Muscle layer of duodenum (tissue), 2 donors: ENCODE measurements around the gene VAMP7.
"Not testable (repeated sequence)": the region's sequence is repeated elsewhere in the genome, so short reads cannot be mapped to it uniquely, and the experiment has no call there.

Source experiments
- H3K27ac ChIP-seq: one replicate; pipeline ENCODE4 v1.7.0; 2013; ENCODE audit warnings: mild to moderate bottlenecking, low read length
- H3K27me3 ChIP-seq: one replicate; pipeline ENCODE4 v1.7.0; 2013; ENCODE audit warnings: low read depth, mild to moderate bottlenecking, control low read depth, low read length
- H3K36me3 ChIP-seq, 2 donors: one replicate each; pipeline ENCODE4 v1.7.0; 2013; ENCODE audit warnings: low read length in 2 of 2, control low read depth in 1 of 2, mild to moderate bottlenecking in 1 of 2; ENCODE audit not compliant: insufficient read depth in 2 of 2, control insufficient read depth in 1 of 2
- H3K4me1 ChIP-seq, 2 donors: one replicate each; pipeline ENCODE4 v1.7.0; 2013; ENCODE audit warnings: low read length in 2 of 2, mild to moderate bottlenecking in 2 of 2, control low read depth in 1 of 2, moderate library complexity in 1 of 2; ENCODE audit not compliant: insufficient read depth in 2 of 2, control insufficient read depth in 1 of 2
- H3K4me3 ChIP-seq, 2 donors: one replicate each; pipeline ENCODE4 v1.7.0; 2013; ENCODE audit warnings: low read length in 2 of 2, low read depth in 1 of 2, mild to moderate bottlenecking in 1 of 2
- H3K9me3 ChIP-seq, 2 donors: one replicate each; pipeline ENCODE4 v1.7.0; 2013; ENCODE audit warnings: low read length in 2 of 2, control low read depth in 1 of 2, mild to moderate bottlenecking in 1 of 2; ENCODE audit not compliant: control insufficient read depth in 1 of 2
- donor health status: healthy.

Gene VAMP7

DNA sequence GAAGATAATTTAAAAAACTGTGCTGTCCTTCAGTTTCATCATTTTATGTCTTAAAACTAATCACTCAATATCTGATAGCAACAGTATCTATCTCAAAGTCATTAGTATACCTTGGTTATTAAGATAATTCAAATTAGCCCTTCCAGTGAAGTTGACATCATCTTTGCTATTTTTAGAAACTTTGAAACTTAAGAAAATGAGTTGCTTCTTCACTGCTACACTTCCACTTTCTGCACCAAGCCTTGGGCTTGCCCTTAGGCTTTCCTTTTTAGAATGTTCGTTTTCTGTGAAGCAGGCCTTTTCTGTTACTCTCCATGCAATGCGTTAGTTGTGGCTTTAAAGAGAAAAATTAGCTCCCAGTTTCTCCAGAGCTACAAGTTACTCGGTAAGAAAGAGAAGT lies 4.4 kb upstream of the VAMP7 start:
- H3K27ac ChIP-seq: no peak overlapping the region
- no peaks in the 10 kb centered on the region for H3K4me1 ChIP-seq
- peaks cover 0 to 4% of the 10 kb centered on the region in 2 donors for H3K9me3 ChIP-seq
- no peaks in the 10 kb centered on the region for H3K27me3 ChIP-seq
- no peak overlapping the region for H3K4me3 ChIP-seq
- no peaks in the 10 kb centered on the region for H3K36me3 ChIP-seq

DNA sequence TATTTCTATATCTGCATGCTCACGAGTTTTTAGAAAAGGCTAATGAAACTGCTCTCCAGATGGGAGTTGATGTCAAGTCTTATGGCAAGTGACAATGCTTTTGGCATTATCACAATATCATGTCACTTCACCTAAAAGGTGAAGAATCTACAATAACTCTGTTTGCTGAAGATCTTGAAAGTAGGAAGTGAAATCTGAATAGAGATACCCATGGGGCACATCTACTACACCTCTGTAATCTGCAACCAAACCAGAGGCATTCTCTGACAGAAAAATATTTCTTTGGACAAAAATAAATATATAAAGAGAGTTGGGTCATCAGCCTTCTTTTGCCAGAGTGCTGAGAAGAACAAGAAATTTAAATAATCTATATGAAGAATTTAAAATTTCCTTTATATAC lies 3.9 kb upstream of the VAMP7 start:
- peaks cover 0 to 4% of the 10 kb centered on the region in 2 donors for H3K9me3 ChIP-seq
- no peak overlapping the region for H3K4me3 ChIP-seq
- H3K27ac ChIP-seq: no peak overlapping the region
- no peaks in the 10 kb centered on the region for H3K36me3 ChIP-seq
- H3K27me3 ChIP-seq: no peaks in the 10 kb centered on the region
- peaks cover 0 to 4% of the 10 kb centered on the region in 2 donors for H3K4me1 ChIP-seq

DNA sequence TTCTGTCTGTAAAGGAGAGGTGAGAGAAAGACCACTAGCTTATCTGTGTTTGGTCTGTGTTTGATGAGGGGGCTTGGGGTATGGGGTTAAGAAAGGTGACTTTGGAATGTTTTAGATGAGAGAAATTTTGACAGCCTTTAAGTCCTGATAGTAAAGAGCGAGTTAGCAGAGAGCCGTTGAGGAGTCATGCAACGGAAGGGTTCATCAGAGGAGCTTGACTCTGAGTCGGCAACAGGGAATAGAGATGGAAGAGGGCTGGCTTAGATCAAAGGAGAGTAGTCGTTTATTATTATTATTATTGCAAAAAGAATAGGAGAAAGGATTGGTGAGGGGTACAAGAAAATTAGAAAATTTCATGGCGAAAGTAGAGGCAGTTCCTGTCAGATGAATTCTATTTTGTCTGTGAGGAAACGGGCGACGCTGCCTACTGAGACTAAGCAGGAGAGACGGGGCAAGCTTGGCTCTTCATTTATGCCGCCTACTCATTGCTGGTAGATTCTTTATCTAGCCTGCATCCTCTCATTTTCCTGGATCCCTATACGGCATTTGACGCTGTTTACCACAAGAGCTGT lies 473 bp upstream of the VAMP7 start:
- peak overlapping the region; percentile 61 to 75 for H3K4me3 ChIP-seq
- H3K36me3 ChIP-seq: peaks cover 0 to 3% of the 10 kb centered on the region in 2 donors
- H3K4me1 ChIP-seq: peaks cover 0 to 11% of the 10 kb centered on the region in 2 donors
- peaks cover 0 to 4% of the 10 kb centered on the region in 2 donors for H3K9me3 ChIP-seq
- H3K27ac ChIP-seq: no peak overlapping the region
- no peaks in the 10 kb centered on the region for H3K27me3 ChIP-seq

DNA sequence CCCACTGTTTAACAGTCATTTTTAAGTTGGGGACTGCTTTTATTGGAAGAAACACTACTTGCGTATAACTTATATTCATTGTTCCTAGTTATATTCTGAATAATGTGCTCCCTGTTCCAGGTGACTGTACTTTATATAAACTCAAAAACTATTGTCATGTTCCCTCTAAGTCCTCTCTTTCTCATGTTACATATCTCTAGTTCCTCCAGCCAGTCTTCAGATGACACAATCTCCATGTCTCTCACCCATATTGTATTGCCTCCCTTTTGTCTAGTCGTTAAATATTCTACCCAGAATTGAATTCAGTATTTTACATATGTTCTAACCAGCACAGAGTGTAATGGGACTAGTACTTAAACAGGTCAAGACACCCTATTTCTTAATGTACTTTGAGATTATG lies 5.3 kb downstream of the VAMP7 start:
- Histone ChIP-seq H3K27me3 (no peaks in the 10 kb centered on the region), H3K9me3 (no peaks in the 10 kb centered on the region), H3K4me3 (no peak overlapping the region), H3K27ac (no peak overlapping the region), H3K36me3 (peaks cover 3 to 4% of the 10 kb centered on the region in 2 donors), H3K4me1 (peaks cover 0 to 11% of the 10 kb centered on the region in 2 donors)

DNA sequence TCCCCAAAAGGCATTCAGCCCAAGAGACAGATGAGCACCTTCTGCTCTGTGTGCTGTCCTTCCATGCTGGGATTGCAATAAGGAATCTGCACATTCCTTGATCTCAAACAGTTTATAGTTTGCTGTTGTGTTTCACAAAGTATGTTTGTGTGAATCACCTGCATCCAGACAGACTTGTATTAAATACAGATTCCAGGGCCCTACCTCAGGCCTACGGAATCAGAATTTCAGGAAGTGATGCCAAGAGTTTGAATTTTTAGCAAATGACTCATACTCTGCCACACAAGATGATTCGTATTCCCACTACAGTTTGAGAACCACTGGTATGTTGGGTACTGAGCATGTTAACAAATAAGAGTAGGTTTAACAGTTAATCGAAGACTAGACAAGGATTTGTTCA lies 7.0 kb downstream of the VAMP7 start:
- no peaks in the 10 kb centered on the region for H3K27me3 ChIP-seq
- no peak overlapping the region for H3K4me3 ChIP-seq
- no peaks in the 10 kb centered on the region for H3K4me1 ChIP-seq
- peaks cover 3 to 4% of the 10 kb centered on the region in 2 donors for H3K36me3 ChIP-seq
- H3K9me3 ChIP-seq: no peaks in the 10 kb centered on the region
- no peak overlapping the region for H3K27ac ChIP-seq

DNA sequence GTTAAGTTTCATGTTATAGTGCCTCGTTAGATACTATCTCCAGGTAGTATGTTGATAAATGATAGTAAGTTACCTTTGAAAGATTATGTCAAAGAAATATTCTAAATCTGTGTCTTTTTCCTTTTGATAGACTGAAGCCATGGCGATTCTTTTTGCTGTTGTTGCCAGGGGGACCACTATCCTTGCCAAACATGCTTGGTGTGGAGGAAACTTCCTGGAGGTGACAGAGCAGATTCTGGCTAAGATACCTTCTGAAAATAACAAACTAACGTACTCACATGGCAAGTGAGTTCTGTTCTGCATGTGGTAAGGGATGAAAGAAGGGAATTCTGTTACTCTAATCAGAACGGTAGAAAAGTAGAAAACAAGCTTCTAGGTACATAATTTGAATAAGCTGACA lies 8.2 kb downstream of the VAMP7 start:
- no peaks in the 10 kb centered on the region for H3K27me3 ChIP-seq
- no peaks in the 10 kb centered on the region for H3K9me3 ChIP-seq
- H3K36me3 ChIP-seq: peaks cover 3 to 4% of the 10 kb centered on the region in 2 donors

DNA sequence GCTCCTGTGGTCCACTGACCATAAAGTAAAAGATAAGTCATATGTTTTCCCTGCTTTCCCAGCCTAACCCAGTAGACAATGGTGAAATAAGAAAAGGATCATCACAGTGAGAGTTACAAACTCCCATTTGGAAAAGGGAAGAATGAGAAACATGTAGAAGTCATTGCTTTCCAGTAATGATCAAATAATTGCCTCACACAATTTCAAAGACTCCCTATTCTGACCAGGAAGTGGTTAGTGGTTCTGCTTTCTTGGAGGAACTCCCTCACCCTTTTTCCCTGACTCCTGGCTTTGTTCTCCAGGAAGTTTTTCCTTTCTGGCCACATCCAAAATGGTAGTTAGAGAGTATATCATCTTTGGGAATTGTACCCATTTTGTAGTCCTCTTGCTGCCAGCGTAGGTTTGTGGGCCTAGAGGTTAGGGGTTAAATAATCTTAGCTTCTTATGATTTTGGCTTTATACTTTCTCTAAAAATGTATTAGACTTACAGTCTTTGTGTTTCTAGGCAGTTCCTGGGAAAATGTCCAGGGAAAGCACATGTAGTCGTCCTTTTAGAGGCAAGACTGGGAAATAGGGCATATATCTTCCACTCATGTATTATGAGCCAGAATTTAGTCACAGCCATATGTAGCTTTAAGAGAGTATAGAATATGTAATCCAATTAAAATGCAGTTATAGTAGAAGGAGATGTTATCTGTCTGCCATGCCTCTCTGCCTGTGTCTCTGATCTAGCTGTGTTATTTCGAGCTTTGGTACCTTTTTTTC lies 10.5 kb downstream of the VAMP7 start:
- Histone ChIP-seq H3K9me3 (no peaks in the 10 kb centered on the region), H3K27ac (no peak overlapping the region), H3K36me3 (peaks cover 0 to 4% of the 10 kb centered on the region in 2 donors), H3K4me3 (no peak overlapping the region), H3K4me1 (no peaks in the 10 kb centered on the region), H3K27me3 (no peaks in the 10 kb centered on the region)

More for the DNA sequence above, 8.2 kb downstream of the VAMP7 start:
- Histone ChIP-seq H3K4me3 (no peak overlapping the region), H3K27ac (no peak overlapping the region), H3K4me1 (no peaks in the 10 kb centered on the region)

DNA sequence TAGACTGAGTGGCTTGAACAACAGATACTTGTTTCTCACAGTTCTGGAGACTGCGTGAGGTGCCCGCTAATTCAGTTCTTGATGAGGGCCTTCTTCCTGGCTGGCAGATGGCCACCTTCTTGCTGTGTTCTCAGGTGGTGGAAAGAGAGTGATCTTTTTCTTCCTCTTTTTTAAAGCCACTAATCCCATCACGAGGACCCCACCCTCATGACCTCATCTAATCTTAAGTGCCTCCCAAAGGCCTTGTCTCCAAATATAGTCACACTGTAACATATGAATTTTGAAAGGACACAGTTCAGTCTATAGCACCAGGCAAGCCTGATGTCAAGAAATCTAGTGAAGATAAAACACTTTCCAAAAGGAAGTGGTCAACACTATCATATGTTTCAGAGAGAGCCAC lies 12.4 kb downstream of the VAMP7 start:
- peaks cover 0 to 12% of the 10 kb centered on the region in 2 donors for H3K36me3 ChIP-seq
- H3K27me3 ChIP-seq: no peaks in the 10 kb centered on the region
- no peaks in the 10 kb centered on the region for H3K4me1 ChIP-seq
- no peaks in the 10 kb centered on the region for H3K9me3 ChIP-seq
- H3K4me3 ChIP-seq: no peak overlapping the region
- H3K27ac ChIP-seq: no peak overlapping the region

DNA sequence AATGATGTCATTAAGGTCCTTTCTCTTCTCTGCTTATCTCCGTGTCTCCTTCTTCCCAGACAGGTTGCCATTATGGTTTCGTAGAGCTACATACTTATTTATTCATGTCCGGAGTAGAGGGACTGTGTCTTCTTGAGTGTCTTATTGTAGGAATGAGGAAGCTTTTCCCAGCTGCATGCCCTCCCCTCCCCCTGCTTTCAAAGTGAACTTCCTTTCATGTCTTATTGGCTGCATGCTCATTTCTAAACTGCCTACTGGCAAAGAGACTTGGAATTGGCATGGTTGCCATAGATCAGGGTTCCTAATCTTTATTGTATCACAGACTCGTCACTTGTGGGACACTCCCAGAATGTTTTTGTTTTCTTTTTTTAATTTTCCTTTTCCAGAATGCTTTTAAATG lies 15.4 kb downstream of the VAMP7 start:
- H3K36me3 ChIP-seq: peaks cover 0 to 19% of the 10 kb centered on the region in 2 donors
- no peaks in the 10 kb centered on the region for H3K9me3 ChIP-seq
- H3K27me3 ChIP-seq: no peaks in the 10 kb centered on the region
- H3K4me3 ChIP-seq: no peak overlapping the region
- H3K4me1 ChIP-seq: no peaks in the 10 kb centered on the region
- no peak overlapping the region for H3K27ac ChIP-seq

DNA sequence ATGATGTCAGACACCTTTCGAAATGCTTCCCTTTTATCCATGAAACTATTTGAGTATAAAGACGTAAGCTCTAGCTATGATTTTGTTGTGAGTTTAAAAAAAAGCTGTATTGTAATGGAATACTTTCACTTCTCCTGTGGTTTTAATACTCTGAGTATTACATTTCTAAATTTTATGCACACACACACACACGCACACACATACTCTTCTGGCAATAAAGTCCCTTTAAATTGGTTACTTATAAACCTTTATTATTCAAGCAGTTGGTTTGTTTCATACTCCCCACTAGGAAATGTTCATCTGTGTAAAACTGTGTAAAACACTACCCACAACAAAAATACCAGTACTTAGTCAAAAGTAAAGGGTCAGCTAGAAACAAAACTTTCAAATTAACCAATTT lies 18.2 kb downstream of the VAMP7 start:
- Histone ChIP-seq H3K27ac (no peak overlapping the region), H3K9me3 (no peaks in the 10 kb centered on the region), H3K36me3 (peaks cover 0 to 19% of the 10 kb centered on the region in 2 donors), H3K4me3 (no peak overlapping the region), H3K27me3 (no peaks in the 10 kb centered on the region), H3K4me1 (no peaks in the 10 kb centered on the region)

DNA sequence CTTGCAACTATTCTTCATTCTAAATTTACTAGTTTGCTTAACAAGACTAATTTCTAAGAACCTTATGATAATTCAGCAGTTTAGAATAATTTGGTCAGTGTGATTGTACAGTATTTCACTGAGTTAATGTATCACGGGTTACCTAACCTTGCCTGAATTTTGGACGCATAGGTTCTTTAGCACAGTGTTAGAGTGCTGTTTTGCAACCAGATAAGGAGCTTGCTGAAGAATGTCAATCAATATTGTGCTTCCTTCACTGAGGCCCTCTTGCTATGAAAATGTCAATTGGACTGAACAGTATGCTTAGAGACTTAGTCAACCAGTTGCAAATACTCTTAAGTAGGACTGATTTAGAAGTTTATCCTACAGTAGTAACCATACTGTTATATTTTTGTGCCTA lies 19.6 kb downstream of the VAMP7 start:
- H3K27me3 ChIP-seq: no peaks in the 10 kb centered on the region
- H3K27ac ChIP-seq: no peak overlapping the region
- H3K9me3 ChIP-seq: peaks cover 0 to 2% of the 10 kb centered on the region in 2 donors
- H3K4me3 ChIP-seq: no peak overlapping the region
- no peaks in the 10 kb centered on the region for H3K4me1 ChIP-seq
- peaks cover 0 to 19% of the 10 kb centered on the region in 2 donors for H3K36me3 ChIP-seq

DNA sequence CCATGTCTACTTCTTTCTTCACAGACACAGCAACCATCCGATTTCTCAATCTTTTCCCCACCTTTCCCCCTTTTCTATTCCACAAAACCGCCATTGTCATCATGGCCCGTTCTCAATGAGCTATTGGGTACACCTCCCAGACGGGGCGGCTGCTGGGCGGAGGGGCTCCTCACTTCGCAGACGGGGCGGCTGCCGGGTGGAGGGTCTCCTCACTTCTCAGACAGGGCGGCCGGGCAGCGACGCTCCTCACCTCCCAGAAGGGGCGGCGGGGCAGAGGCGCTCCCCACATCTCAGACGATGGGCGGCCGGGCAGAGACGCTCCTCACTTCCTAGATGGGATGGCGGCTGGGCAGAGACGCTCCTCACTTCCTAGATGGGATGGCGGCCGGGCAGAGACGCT lies 26.5 kb downstream of the VAMP7 start:
- H3K4me1 ChIP-seq, H3K4me3 ChIP-seq, H3K36me3 ChIP-seq, H3K9me3 ChIP-seq, H3K27ac ChIP-seq, H3K27me3 ChIP-seq: not testable (repeated sequence)
